Measurements from ENCODE around the gene FGF4. TPM values are rescaled to one million over a fixed set of nuclear protein-coding genes. Genes with fewer than 3 reads are reported as not detected.
A peak's percentile ranks its signal among the peaks of the same experiment; 100 is the strongest.

Gene FGF4
- total and polyA plus RNA-seq, 8 donors = not detected

DNA sequence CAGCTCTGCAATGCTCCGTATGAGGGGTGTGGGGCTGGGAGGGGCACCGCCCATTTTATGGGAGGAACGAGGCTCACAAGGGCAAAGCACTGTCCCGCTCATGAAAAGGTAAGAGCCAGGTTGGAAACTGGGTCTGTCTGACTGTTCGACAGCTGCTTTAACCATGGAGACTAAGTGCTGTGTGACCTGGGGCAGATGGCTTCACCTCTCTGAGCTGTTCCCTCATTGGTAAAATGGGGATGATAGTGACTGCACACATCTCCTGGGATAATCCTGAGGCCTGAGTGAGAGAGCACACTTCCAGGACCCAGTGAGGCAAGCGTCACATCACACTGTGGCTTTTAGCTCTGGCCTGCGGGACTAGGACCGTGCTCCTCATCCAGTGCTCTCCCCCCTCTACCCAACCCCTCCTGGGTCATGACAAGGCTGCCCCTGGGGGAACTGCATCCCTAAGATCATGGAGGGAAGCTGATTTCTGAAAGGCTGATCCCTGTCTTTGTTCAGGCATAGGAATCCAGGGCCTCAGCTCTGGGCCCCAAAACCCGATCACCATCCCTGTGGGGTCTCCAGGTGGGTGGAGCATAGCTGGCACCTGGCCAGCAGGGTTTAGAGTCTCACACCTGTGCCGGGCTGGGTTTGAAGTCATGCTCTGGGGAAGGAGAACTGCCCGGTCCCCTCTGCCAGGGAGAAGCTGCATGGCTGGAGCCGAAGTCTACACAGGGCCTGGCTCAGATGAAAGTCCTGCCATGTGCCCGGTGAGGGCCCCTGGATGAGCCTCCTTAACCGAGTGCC is 22.8 kb upstream of the FGF4 start:
- Histone ChIP-seq H3K4me3 (no peak overlapping the region), H3K36me3 (no peaks in the 10 kb centered on the region), H3K4me1 (no peaks in the 10 kb centered on the region), H3K27me3 (peaks cover 0 to 20% of the 10 kb centered on the region in 2 donors), H3K27ac (no peak overlapping the region), H3K9me3 (peaks cover 0 to 4% of the 10 kb centered on the region in 2 donors)
- intact Hi-C loops (cut with DNase I) = no loop called here
- TF ChIP-seq, protein P1, sequence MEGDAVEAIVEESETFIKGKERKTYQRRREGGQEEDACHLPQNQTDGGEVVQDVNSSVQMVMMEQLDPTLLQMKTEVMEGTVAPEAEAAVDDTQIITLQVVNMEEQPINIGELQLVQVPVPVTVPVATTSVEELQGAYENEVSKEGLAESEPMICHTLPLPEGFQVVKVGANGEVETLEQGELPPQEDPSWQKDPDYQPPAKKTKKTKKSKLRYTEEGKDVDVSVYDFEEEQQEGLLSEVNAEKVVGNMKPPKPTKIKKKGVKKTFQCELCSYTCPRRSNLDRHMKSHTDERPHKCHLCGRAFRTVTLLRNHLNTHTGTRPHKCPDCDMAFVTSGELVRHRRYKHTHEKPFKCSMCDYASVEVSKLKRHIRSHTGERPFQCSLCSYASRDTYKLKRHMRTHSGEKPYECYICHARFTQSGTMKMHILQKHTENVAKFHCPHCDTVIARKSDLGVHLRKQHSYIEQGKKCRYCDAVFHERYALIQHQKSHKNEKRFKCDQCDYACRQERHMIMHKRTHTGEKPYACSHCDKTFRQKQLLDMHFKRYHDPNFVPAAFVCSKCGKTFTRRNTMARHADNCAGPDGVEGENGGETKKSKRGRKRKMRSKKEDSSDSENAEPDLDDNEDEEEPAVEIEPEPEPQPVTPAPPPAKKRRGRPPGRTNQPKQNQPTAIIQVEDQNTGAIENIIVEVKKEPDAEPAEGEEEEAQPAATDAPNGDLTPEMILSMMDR (IDR thresholded peaks at IDR 0.05) = no peak
- DNase-seq = peak in 1 of 4 donors; percentile 39
- no peak for ATAC-seq

DNA sequence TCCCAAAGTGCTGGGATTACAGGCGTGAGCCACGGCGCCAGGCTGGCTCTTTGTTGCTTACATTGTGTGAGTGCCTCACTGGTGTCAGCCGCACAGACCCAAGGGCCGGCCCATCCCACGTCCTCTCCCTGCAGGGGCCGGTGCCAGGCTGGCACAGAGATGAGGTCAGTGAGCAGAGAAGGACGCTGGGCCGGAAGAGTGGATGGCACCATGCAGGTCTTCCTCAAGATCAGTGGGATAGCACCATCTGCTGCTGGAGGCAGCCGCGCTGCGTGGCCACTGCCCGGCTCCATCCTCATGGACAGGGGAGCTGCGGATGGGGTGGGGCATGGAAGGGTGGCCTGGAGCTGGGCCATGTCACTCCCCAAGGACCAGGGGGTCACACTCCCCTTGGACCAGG is 22.0 kb upstream of the FGF4 start:
- Histone ChIP-seq H3K4me1 (no peaks in the 10 kb centered on the region), H3K4me3 (no peak overlapping the region), H3K27ac (no peak overlapping the region), H3K36me3 (no peaks in the 10 kb centered on the region), H3K27me3 (peaks cover 0 to 20% of the 10 kb centered on the region in 2 donors), H3K9me3 (peaks cover 0 to 4% of the 10 kb centered on the region in 2 donors)
- ATAC-seq (no peak), DNase-seq (peak in 1 of 4 donors; percentile 60)
- intact Hi-C loops (cut with DNase I) = no loop called here
- TF ChIP-seq, protein P1 (IDR thresholded peaks at IDR 0.05) = no peak

DNA sequence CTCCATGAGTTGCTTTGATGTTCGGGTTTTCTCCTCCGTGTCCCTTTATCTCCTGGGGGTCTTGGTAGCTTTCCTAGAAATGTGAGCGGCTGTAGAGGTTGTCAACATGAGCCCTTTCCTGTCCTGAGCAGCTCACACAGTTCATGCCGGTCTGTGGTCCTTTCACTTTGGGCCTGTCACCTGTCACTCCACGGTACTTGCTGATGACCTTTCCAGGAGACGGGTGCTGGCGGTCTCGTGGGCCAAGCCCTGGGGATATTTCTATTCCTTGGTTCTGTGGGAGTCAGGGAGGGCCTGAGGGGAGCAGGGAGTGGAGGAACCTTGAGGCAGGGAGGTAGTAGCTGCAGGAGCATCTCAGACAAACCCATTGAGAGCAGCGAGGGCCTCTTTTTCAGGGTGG is 20.9 kb upstream of the FGF4 start:
- H3K27me3 ChIP-seq = peaks cover 0 to 14% of the 10 kb centered on the region in 2 donors
- TF ChIP-seq, protein P1 (IDR thresholded peaks at IDR 0.05) = no peak
- no peaks in the 10 kb centered on the region for H3K4me1 ChIP-seq
- ATAC-seq (no peak), DNase-seq (peak in 1 of 4 donors; percentile 31)
- H3K4me3 ChIP-seq = no peak overlapping the region
- intact Hi-C loops (cut with DNase I) = no loop called here
- peaks cover 0 to 4% of the 10 kb centered on the region in 2 donors for H3K9me3 ChIP-seq
- no peaks in the 10 kb centered on the region for H3K36me3 ChIP-seq
- H3K27ac ChIP-seq = no peak overlapping the region

DNA sequence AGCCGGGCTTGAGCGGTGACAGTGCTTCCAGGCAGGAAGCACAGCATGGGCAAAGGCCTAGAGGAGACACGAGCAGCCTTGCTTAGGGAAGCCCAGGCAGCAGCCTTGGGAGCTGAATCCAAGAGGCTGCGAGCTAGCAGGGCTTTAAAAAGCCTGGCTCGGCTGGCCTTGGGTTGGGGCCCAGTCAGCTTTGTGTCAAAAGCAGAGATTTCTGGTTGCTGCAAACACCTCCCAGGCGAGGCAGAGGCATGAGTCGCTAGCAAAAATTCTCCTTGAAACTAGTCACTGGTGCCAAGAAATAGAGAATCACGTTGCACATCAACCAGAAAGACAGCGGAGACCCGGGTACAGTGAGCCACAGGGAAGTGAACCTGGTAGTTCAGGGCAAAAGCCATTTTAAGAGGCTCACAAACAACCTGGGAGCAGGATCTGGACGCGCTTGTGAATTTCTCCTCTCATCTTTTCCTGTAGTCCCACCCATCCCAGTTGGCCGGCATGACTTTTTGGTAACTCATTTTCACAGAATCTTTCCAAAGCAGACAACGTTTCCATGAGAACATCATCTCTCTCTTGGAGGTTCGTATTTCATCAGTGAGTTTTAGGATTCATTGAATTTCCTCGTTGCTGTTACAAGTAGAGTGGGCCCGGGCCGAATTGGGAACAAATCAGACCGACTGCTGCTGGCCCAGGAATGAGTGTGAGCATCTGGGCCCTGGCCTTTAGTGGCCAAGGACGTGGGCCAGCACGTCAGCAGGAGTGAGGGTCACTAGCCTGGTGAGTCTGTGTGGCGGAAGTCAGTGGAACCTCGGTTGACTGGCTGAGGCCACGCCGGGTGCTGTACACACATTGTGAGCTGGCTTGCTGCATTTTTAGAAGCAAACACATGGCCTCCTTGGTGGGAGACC is 16.4 kb upstream of the FGF4 start:
- Histone ChIP-seq H3K27ac (no peak overlapping the region), H3K36me3 (no peaks in the 10 kb centered on the region), H3K4me1 (no peaks in the 10 kb centered on the region), H3K9me3 (no peaks in the 10 kb centered on the region), H3K27me3 (peaks cover 0 to 28% of the 10 kb centered on the region in 2 donors), H3K4me3 (no peak overlapping the region)
- intact Hi-C loops (cut with DNase I) = no loop called here
- ATAC-seq = peak; percentile 34
- DNase-seq = peak in 3 of 4 donors; percentile 7 to 52 (median 32)
- TF ChIP-seq, protein P1 (IDR thresholded peaks at IDR 0.05) = no peak

DNA sequence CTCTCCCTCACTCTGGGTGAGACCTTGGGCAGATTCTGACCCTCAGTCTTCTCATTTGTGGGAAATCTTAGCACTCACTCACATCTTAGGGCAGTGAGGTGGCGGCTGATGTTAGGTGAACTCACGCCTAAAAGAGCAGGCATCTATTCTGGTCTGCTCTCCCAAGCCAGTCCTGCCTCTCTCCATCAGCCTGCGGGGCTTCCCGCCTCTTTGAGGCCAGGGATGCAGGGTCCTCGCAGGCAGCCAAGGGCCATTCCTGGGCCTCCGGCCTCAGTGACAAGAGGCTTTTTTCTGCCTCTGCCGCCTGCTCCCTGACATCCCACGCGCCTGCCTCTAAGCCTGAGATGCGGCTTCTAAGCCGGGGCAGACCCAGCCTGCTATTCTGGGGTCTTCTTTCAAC is 13.8 kb upstream of the FGF4 start:
- H3K27me3 ChIP-seq = peaks cover 0 to 28% of the 10 kb centered on the region in 2 donors
- no peak overlapping the region for H3K27ac ChIP-seq
- TF ChIP-seq, protein P1 (IDR thresholded peaks at IDR 0.05) = no peak
- no peak overlapping the region for H3K4me3 ChIP-seq
- ATAC-seq = no peak
- H3K9me3 ChIP-seq = no peaks in the 10 kb centered on the region
- intact Hi-C loops (cut with DNase I) = no loop called here
- H3K36me3 ChIP-seq = no peaks in the 10 kb centered on the region
- peak in 1 of 4 donors; percentile 68 for DNase-seq
- no peaks in the 10 kb centered on the region for H3K4me1 ChIP-seq
